HG02885 (cell line): Measurements from ENCODE around the gene BMF.

Experiments used
- ATAC-seq: cut with Tn5 transposase; IDR thresholded peaks from one replicate; pipeline ENCODE4 v1.9.1; 2021; ENCODE audit warnings: mild to moderate bottlenecking; ENCODE audit not compliant: unreplicated experiment, poor library complexity

BMF gene

DNA sequence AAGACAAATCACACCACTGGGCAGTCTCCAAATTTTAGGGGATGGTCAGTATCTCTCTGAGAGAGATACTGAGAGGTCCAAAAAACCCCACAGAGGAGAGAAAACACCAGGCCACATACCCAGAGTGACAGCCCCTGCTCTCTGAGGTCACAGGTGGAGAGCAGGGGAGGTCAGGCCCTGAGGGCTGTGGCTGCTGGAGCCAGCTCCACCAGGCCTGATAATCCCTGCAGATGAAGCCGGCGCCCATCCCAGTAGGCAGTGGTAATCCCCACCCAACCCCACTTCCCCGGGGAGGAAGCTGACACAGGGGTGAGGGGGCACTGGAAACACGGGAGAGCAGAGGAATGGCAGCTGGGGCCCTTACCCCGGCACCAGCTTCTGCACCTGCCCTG is 38.5 kb downstream of the BMF start:
- ATAC-seq: no peak

DNA sequence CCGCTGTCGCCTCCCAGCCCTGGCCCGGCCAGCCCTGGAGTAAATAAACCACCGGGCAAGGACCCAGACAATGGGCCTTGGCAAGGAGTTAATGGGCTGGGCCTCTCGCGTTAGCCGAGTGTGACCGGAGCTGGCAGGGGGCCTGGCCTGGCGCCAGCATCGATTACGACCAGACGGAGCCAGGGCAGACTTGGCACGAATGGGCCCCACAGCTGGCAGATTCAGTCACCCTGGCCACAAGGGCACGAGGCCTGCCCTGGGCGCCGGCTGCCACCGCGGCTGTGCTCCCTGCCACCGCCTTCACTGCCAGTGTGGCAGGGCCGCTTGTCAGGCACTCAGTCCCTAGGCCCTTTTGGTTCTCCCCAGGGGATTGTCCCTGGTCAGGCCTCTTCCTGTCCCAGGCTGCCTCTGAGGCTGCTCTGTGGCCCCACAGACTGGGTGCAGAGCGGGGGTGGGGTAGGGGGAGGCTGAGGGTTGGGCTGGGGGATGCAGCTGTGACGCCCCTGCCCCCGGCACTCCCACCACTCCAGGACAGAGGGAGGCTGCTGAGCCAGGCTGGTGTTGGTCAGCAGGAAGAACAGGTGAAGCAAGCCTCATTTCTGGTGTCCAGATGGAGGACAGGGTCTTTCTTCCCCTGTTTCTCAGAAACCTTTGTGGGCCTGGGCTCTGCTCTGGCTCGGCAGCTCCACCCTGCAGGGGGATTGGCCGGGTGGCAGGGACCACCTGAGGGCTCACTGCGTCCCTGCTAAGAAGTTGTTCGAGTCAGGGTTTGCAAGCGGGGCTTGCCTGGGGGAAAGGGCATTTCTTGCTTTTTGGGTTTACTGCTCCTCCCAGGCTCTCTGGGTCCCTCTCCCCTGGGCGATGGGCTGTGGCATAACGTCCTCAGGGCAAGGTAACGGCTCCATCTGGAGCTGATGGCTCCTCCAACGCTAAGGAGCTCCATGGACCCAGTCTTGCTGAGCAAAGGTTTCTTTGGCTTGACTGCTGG is 39.2 kb downstream of the BMF start:
- ATAC-seq: peak; percentile 69

DNA sequence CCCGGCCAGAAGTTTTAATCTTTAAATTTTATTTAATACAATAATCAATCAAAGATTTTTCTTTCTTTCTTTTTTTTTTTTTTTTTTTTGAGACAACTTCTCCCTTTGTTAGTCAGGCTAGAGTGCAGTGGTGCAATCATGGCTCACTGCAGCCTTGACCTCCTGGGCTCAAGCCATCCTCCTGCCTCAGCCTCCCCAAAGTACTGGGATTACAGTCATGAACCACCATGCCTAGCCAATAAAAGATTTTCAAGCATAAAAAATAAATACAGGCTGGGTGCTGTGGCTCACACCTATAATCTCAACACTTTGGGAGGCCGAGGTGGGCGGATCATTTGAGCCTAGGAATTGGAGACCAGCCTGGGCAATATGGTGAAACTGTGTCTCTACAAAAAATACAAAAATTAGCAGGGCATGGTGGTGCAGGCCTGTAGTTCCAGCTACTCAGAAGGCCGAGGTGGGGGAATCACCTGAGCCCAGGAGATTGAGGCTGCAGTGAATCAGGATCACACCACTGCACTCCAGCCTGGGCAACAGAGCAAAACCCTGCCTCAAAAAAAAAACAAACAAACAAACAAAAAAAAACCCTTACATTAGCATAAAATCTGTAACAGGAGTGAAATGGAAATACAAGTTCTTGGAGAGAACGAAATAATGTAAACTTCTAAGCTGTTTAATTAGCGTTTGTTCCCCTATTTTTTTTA is 40.6 kb downstream of the BMF start:
- ATAC-seq: no peak

DNA sequence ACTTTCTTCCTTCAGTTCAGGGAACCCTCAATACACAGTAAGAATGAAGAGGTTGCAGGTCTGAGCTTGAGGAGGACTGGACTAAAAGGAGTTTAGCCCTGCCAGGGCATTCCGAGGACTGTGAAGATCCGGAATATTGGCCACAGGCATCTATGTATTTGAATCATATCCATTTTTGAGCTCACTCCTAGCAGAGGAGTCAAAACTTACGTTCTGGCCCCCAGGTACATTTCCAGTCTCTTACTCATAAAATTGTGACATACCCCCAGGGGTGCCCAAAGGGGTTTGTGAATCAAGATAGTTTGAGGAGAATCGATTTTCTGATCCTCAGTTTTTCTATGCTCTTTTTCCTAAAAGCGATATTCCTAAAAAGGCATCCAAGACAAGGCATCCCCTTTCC is 42.1 kb downstream of the BMF start:
- no peak for ATAC-seq

DNA sequence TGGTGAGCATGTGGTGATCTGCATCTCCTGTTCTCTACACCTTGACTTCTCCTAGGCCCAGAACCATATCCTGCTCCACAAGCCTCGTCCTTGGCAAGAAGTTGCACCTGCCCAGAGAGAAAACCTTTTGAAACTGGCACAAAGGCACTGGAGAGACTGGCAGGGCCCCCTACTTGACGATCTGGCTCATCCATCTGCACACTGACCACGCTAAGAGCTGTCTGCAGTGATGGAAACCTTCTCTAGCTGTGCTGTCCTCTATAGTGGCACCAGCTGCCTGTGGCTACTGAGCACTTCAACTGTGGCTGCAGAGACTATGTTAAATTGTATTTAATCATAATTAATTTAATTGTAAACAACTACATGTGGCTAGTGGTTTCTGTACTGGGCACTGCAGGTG is 43.5 kb downstream of the BMF start:
- no peak for ATAC-seq

DNA sequence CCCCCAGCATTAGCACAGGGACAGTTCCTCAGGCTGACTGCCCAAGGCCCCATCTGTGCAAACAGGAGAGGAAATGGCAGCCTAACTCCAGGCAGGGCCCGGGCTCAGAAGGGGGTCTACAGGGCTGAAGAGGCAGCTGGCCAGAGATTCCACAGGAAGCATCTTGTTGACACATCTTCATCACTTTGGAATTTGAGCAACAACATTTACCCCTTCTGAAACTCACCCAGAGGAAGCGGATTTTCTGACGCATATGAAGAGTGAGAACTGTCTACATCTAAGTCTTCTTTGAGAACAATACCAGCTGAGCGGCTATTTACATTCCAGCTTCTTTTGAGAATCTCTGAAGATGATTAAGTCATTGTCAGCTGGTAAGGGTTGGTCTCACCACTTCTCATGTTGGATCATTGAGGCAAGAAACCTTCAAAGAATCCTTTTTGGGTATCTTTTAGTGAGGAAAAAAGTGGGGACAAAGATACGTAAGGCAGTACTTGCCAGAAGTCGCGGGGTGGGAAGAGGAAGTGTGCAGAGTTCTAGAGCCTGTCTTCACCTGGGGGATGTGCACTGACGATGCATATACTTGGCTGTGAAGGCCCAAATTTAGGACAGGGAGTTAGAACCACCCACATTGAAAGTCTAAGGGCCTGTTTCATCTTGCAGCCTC is 44.3 kb downstream of the BMF start:
- ATAC-seq: peak; percentile 63

DNA sequence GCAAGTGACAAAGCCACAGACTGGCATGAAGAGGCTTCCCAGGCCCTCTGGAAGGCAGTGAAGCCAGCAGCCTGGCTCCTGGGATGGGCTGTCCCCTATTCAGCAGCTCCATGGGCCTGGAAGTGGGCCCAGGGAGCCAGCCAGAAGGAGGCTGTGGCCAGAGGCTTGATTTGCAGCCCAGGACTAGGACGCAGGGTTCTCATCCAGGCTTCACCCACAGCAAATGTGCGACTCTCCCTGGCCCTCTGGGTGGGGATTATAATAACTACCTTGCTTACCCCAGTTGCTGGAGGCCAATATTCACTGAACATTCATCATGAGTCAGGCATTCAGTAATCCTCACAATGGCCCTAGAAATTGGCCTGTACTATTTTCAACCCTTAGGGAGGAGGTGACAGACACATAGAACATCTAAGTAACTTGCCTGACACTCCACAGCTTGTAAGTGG is 45.1 kb downstream of the BMF start:
- ATAC-seq: no peak

DNA sequence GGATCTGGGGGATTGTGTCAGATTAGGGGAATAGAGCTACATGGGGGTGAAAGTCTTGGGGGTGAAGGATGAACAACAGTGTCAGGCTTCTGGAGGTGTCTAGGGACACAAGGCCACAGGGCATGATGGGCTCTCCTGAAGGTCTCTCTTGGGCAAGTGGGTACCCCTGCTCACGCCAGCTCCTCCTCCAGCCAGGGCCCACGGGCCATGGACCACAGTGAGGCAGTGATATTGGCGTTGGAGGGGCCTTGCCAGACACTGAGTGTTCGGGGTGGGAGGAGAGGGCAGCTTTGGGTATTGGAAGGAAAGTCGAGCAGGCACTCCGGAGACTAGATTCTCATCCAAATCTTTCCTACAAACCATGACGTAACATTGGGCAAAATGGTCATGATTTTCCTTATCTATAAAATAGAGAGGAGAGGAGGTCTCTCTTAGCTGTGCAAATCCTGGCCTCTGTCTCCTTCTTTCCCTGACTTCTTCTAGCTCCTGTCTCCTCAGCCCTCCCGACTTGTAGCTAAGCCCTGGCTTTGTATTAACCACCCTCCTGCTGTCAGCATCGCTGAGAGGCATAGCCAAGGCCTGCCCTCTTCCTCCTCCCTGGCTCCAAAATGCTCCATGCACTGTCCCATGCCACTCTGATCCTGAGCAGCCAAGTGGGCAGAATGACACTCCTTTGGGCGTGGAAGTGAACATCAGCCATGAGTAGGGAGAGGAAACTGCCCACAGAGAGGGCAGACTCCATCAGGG is 45.7 kb downstream of the BMF start:
- no peak for ATAC-seq

DNA sequence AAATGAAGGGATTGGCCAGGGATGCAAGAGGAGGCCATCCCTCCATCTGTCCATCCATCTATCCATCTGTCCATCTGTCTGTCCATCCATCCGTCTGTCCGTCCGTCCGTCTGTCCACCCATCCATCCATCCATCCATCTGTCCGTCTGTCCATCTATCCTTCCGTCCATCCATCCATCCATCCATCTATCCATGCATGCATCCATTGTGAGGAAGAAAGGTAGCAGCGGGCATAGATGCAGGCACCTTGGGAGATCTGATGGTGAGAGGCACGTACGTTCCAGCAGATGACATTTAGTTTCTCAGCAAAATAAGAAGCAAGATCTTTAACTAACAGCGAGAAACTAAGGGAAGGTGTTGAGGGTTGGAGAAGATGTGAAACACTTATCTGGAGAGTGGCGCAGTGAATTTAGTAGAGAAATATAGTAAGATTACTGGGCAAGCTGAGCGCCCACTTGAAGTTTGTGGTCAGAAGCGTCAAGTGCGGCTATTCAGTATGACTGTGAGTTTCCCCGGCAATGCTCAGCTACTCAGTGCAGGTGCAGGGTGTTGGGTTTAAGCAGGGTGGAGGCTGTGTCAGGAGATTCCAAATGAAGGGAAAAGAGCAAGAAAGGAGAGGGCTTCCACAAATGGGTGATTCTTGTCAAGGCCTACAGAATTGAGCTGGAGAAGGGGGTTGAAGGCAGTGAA is 47.3 kb downstream of the BMF start:
- peak; percentile 65 for ATAC-seq

DNA sequence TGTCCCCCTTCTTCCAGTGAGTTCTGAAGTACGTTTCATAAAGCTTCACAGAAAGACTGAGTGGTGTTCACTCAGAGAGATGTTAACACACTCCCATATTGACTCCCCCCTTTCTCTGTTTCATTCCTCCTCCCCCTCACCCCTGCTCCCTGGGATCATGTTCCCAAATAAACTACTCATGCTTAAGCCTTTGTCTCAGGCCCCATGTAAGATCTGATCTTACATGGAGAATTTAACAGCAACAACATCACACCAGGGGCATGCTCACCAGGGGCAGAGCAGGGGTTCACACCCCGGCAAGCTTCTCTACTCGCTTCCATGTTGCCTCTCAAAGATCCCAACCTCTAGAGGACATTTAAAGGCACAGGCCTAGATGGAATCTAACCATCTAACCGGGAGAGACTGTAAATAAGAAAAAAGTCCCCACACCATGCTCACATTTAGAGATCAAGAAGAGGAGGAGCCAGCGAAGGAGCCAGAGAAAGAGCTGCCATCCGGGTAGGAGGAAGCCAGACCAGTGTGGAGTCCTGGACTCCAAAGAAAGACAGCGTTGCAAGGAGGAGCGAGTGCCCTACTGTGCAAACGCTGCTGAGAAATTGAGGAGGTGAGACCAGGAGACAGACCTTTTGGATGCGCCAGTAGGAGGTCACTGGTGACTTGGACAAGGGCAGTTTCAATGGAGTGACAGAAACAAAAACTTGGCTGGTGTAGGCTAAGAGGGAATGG is 48.3 kb downstream of the BMF start:
- ATAC-seq: no peak

DNA sequence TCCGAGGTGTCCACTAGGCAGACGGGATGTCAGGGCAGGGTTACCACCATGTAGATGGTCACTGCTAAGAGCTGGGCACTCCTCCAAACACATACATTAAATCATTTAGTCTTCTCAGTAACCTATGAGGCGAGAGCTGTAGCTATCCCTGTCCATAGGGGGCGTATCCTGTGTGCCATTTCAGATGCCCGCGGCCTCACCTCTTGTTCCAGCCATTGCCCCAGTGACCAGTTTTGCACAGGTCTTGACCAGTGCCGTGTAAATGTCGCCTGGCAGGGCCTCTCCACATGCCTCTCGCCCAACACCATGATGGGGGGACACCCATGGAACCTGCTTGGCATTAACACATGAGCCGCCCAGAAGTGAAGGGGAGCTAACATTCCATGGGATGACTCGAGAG is 48.9 kb downstream of the BMF start:
- ATAC-seq: no peak

DNA sequence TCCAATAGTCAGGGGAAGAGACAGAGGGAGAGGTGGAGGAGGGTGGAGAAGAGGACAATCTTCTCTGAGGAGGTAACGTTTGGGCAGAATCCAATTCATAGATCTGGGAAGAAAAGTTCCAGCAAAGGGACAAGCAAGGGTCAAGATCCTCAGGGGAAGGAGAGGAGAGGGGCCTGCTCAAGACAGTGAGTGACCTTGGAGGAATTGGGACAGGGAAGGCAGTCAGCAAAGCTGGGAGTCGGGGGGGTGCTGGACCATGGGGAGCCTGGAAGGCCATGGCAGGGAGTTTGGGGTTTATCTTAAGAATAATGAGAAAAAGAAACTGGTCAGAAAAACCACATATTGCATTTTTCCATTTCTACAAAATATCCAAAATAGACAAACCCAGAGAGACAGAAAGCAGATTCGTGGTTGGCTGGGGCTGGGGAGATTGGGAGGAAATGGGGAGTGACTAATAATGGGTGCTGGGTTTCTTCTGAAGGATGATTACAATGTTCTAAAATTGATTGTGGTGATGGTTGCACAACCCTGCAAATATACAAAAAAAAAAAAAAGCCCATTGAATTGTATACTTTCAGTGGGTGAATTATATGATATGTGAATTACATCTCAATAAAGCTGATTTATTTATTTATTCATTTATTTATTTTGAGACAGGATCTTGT is 50.1 kb downstream of the BMF start:
- ATAC-seq: no peak

DNA sequence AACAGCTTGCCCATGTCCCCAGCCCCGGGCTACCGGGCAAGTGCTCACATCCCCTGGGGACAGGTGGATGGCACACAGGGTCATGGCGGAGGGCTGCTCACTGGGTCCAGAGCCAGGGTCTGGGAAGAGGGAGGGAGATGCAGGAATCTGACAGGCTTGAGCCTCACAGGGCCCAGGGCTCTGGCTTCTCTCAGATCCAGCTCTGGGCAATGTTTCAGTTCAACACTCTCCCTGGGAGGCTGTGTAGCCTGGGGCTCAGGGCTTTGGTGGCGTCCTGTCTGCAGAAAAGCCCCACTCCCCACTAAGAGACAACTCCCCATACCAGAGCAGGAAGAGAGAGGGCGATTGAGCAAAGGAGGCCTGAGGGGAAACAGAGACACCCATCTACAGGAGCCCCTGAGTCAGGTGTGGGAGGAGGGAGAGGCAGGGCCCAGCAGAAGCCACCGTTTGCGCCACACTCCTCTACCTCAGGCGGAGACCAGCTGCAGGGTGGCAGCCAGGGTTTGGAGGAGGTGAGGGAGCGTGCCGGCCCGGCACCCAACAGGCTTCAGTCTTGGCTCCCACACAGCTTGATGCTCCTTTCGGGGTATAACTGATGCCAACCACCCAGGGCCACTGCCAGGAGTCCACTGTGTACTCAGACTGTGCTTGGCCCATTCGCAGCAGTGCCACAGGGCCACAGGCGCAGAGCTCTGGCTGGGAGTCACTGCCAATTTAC is 52.9 kb downstream of the BMF start:
- ATAC-seq: no peak

DNA sequence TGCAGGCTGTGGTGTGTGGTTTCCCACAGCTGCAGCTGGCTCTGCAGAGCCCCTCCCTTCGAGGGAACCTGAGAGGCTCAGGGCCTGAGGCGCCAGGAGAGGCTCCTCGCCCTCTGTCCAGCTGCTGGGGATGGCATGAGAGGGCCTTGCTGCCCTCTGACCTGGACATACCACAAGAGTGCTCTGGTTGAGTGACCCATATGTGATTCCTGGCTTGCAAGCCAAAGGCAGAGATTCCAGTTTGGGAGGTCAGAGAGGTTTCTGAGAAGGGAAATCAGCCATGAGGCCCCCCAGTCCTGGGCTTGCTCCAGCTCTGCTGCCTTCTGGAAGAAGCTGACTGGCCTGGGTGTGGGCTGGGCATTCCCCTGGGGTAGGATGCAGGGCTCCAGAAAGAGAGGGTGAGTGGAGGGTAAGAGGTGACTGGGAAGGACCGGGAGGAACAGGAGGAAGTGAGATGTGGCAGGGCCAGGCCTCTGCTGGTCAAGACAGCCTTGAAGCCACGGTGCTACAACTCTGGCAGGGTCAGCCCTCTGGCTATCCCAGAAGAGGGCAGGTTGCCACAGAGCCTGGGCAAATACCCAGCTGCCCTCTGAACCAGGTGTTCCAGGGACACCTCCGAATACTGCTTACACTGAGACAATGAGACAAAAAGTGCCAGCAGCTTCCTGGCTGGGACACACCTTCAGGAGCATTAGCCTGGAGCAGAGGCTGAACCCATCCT is 53.7 kb downstream of the BMF start:
- ATAC-seq: peak; percentile 80

DNA sequence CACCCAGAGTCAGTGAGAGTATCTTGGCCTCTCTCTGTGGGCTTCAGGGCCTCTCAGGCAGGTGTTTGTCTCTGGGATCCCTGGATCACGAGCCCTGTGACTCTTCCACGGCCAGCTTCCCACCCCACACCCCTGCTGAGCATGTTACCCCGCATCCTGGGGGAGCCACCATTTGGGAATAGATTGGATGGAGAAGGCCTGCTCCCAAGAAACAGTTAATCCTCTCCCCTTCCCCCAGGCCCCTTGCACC is 54.1 kb downstream of the BMF start:
- peak; percentile 47 for ATAC-seq

DNA sequence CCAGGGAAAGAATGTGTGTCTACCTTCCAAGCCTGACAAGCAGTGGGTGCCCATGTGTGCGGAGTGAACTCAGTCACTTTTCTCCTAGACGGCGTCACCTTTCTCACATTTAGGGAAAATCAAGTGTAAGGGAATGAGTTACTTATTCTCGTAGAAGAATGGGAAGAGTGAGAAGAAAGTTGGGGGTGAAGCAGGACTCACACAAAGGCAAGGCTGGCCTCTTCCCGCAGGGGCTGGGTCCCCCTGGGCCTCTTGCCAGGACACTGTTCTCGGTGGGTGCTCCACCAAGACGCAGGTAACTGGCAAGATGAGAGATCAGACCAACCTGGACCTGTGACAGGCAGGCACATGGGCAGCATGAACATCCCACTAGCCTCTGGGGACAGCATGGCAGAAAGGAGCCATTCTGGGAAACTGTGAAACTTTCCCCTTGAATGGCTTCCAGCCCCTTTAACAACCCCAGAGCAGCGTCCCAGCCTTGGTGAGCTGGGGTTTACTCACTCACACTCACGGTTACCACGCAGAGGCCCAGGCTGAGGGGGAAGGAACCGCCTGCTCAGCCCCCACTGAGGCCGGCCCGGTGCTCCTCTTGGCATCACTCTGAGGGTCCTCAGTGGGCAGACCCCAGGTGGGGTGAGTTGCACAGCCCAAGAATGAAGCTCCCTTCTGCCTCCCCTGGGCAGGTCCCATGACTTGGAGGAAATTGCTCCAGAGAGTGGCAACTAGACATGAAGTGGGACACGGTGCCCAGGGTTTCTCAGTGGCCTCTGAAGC is 54.7 kb downstream of the BMF start:
- ATAC-seq: peak; percentile 24
